Activated naive CD4-positive, alpha-beta T cell treated with anti-CD3 and anti-CD28 coated beads, Interleukin-2, amount 50 U/mL, for 16 hours (primary cell): ENCODE measurements around the gene FOXN3.
"Not testable (repeated sequence)": the region's sequence is repeated elsewhere in the genome, so short reads cannot be mapped to it uniquely, and the experiment has no call there.

ENCODE experiments used
- DNase-seq: peaks from one replicate; pipeline ENCODE4 v3.0.0-alpha.2; 2020

The FOXN3 gene

DNA sequence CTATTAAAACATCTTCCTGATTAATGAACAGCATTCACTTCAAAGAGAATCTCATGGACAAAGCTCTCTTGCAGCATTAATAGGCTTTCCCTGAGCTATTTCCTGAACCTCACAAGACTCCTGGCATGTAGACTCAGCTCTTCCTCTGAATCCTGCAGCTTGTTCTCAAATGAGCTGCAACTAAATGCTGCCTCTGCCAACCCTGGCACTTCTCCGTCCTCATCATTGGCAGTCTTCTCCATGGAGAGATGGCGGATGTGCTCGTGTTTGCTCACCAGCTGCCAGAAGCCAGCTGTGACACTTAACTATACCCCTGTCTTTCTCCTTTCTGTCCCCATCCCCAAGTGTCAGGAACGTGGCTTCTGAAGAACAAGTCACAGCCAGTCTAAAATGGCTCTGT lies 232.1 kb downstream of the FOXN3 start:
- DNase-seq: no peak

- no peak for DNase-seq
Observed at GRCh38 chr14:89182326-89182725, 234.7 kb downstream of the FOXN3 start.

- no peak for DNase-seq
Observed at GRCh38 chr14:89180546-89180945, 236.5 kb downstream of the FOXN3 start.

DNA sequence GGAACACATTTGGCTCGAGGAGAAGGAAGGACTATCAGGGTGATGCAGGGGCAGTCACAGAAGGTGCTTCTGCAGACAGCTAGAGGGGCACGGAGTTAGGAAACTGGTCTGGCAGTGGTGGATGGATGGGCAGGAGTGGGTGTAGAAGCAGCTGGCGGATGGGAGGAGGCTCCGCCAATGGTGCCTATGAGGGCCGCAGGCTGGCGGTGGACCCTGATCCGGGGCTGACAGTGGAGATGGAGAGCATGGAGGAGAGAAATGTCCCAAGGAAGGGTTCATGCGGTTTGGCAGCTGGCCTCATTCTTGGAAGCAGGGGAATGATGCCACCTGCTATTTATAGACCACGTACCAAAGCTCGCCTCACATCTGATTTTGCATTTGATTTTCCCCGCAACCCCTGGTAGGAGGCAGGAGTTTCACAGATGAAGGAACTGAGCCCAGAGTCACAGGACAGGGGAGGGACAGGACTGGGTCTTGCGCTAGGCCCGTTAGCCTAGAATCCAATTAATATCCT lies 237.1 kb downstream of the FOXN3 start:
- no peak for DNase-seq

DNA sequence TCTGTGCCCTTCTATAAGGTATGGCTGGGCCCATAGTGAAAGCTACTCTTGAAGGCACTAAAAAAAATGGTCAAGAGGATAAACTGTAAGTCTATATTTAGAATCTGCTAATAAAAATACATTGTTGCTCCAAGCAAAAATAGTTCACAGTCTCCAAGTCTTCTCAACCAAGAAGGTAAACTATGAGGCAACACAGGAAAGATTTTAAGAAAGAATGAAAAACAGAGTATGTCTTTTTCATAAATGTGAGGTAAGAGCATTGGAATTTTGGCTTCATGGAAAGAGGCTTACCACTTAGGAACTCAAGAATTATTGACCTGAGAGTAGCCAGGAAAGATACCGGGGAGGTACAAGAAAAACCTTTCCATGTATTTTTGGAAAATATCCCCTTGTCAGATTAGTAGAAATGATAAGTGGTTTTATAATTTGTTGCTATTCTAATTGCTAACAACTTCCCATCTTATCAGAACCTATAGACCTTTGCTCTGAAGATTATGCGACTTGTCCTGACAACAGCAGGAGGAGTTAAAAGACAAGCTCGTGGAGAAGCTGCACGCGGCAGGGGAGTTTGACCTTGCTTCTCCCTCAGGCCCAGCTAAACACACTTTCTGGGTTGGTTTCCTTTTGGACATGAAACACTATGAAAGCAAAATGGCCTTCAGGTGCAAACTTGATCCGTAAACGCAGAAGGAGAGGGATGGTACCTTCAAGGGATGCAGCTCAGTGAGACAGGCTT lies 238.1 kb downstream of the FOXN3 start:
- DNase-seq: no peak

DNA sequence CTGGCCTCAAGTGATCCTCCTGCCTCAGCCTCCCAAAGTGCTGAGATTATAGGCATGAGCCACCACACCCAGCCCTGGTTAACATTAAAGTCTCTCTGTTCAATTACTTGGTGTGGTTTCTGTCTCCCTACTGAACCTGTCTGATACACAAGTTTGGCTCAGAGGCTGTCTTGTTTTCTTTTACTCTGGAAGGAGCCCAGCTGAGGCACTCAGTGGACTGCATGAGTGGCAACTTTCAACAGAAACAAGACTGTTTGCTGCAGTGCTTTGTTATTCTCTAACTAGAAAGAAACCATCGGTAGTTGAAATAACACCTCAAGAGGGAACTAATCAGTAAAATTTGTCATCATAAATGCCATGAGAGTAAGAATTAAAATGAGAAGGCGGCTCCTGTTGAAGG lies 238.7 kb downstream of the FOXN3 start:
- no peak for DNase-seq

DNA sequence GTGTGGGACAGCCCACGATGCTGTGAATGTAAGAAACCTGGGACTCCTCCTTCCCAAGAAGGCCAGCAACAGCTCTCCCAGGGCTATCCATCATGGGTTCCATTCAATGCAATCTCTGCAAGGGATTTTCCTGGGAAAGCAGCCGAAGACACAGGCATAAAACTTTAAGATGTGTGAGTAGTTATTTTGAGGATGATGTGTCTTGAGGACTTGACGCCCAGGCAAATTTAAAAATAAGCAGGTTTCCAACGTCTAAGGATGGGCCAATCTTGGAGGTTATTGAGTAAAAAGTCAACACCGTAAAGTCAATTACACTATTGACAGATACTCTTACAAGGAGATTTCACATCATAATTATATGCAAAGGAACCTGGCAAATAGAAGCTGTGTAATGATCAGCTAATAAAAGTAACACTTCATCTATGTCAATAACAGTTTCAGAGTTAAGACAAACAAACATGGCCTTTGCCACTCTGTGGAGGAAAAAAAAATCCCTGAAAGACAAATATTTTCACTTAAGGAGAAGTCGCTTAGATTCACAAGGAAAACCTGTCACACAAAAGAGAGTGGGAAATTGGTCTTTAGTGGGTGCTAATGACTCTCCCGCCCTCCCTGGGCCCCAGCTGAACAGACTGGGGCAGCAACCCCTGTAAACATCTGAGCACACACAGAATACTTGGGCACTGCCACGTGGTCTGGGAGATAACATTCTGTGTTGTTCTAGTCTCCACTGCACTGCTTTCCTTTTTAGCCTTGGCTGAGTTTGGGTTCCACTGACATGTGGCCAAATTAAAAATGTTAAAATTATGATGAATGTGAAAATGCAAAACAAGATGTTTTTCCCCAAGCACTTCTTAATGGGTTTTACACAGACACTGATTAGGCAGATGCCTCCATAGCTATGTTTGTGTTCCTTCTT lies 240.9 kb downstream of the FOXN3 start:
- no peak for DNase-seq

DNA sequence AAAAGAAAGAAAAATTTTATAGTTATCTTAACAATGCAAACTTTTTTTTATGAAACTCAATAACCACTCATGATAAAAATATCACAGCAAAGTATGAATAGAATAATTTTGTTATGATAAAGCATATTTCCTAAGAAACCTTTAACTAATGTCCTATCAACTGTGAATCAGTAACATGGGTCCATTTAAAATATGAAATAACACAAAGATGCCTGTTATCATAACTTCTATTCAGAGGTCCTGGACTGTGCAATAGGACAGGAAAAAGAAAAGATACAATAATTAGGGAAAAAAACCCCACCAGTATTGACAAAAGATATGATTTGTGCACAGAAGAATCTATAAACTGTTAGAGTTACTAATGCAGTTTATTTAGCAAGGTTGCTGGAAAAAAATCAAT lies 245.4 kb downstream of the FOXN3 start:
- no peak for DNase-seq

GRCh38 chr14:89171168-89171567 lies 245.9 kb downstream of the FOXN3 start:
- no peak for DNase-seq

- DNase-seq: no peak
Observed at GRCh38 chr14:89167705-89168104, 249.3 kb downstream of the FOXN3 start.

- DNase-seq: no peak
Observed at GRCh38 chr14:89166633-89167032, 250.4 kb downstream of the FOXN3 start.

DNA sequence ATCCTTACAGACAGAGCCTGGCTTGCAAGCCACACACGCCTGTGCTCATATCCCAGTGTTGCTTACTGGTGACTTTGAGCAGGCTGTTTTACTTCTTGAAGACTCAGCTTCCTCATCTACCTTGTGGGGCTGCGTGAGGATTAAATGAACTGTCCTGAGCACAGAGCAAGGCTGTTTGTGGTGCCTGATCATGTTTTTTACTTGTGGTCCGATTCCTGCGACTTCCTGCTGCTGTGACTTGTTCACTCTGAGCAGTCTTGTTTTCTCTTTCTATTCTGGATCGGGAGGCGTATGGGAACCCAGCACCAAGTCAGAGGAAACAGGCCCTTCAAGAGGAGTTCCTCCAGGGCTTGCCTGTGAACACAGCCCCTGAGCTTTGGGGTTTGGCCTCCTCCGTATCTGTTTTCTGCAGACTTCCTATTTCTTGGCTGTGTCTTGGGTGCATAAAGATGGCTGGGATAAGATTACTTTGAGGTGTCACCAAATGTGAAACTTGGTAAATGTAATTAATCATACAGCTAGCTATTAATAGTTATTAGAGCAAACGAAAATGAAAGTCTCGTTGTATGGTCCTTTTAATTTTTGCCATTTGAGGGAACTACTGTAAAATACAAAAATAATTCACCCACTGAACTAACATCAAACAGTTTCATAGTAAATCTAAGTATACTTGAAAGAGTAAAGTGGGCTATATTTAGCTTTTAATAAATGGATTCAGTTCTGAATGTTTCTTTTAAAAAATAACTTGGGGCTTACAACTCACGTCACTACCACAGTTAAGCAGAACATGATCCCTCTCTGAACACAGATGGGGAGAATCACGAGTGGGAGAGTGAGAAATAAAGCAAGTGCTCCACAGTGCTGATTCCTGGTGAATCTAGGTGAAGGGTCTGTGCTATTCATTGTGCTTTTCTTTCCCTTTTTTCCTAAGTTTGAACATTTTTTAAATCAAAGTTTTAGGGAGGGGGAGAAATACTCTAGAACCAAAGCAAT lies 251.5 kb downstream of the FOXN3 start:
- DNase-seq: no peak

DNA sequence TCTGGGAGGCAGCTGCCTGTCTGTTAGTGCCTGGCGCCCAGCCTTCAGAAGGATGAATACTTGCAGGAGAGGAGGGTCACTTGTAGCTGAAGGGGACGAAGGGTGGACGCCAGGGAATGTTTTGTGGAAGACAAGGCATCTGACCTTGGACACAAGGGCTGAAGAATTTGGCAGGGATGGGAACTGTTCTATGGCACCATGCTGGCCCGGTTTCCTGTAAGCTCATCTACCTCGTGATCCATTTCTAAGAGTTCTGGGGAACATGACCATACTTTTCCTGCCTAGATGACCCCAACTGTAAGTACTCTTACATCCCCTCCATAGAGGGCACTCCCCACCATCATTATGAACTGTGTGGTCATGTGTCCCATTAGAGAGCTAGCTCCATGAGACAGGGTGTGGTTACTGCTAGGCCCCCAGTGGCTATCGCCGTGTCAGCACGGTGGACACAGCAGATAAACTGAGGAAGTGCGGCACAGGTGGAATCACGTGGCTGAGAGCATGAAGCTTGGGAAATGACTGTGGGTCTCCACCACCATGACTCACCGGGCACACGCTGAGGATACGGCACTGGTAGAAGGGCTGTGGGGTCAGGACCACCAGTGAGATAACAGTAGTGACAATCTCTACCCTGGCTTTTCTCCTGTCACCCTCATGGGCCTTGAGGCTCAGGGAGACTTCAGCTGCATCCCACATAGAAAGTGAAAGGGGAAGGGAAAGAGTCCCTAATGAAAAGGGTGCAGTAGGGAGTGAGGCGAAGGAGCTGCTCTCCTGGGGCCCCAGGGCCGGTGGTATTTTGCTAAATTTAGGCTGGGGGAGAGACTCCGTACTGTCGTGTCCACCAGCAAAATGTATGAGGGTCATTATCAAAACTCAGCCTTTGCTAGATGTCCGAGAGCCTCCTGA lies 252.6 kb downstream of the FOXN3 start:
- no peak for DNase-seq

DNA sequence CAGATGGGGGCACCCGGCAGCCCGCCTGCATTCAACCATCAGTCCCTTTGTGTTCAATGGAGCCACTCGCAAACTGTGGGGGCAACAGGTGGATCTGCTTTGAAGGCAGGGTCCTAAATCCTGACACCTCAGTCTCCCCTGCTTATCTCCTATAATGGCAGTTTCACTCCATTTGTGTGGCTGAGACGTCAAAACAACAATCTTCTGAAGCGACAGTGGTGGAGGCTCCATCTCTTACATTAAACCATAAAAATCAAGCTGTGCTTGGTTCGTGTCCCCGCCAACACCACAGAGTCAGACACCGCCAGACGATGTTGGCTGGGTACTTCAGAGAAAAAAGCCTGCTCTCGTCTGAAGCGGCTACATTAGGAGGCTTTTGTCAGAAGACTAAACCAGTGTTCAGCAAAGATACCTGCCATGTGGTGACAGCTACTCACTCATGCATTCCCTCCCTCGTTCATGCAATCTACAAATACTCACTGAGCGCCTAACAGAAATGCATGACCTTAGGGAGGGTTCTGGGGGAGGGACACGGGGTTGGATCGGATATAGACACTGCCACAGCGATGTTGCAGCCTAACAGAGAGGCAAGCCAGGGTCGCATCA lies 253.9 kb downstream of the FOXN3 start:
- DNase-seq: no peak

DNA sequence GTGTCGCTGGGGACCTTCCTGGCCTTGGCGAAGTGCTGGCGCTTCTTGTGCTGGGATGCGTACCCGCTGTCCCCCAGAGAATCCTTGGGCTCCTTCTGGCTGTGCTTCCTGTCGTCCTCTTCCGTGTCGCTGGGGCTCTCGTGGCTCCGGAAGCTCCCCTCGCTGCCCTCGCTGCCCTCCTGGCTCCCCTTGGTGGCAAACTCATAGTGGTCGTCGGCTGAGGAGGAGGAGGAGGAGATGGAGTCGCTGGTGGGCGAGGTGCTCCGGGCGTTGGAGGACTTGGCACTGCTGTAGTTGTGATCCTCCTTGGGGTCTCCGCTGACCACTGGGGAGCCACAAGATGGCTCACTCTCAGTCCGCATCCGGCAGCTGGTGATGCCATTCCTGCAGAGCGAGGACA lies 254.4 kb downstream of the FOXN3 start:
- DNase-seq: no peak

GRCh38 chr14:89160437-89160836 lies 256.6 kb downstream of the FOXN3 start:
- no peak for DNase-seq

GRCh38 chr14:89158701-89159100 lies 258.3 kb downstream of the FOXN3 start:
- DNase-seq: no peak

DNA sequence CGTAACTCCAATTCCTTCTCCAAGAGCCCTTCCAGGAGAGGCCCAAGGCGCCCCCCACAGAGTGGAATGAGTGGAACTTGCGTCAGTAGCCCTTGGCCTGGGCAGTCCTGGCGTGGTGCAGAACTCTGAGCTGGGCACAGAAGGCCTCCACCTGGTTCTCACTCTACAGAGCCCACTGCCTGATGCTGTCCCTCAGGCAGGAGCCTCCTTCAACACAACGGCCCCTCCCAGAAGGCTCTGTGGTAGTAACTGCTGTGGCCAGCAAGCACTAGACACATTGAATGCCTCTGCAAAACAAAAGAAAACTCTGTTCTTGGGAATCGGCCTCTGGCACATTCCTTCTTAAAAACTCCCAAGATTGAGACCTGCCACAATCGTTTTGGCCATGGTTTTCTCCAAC lies 258.9 kb downstream of the FOXN3 start:
- DNase-seq: not testable (repeated sequence)

DNA sequence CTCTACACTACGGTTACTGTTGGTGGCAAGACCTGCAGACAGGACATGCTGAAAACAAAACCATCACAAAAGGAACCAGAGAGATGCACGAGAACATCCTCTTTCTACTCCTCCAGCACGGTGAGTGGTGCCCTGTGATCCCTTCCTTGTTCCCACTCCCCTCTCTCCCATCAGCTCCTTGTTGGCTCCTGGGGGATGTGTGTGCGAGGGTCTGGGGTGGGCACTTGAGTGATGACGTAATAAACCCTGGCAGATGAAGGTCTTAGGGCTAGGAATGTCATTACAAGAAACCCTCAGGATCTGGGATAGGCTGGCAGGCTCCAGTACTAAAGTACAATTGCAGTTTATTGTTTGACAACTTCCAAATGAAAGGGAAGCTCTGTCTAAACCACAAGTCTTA lies 261.5 kb downstream of the FOXN3 start:
- no peak for DNase-seq

- DNase-seq: not testable (repeated sequence)
Observed at GRCh38 chr14:89151693-89152092, 265.3 kb downstream of the FOXN3 start.

- no peak for DNase-seq
Observed at GRCh38 chr14:89146274-89146673, 270.8 kb downstream of the FOXN3 start.
